DOHH2 (cell line): ENCODE measurements around the gene KAT6B.

ENCODE experiments used
- H3F3A ChIP-seq: fragments of 200-600 bp; sonication (generic), shearing (Covaris generic); 2 replicates; pipeline ENCODE4 v1.6.0; 2016; ENCODE audit warnings: antibody characterized with exemption, mild to moderate bottlenecking; ENCODE audit not compliant: control insufficient read depth, insufficient read depth
- H3K27ac ChIP-seq: fragments of 200-600 bp; sonication (generic); 2 replicates; pipeline ENCODE4 v1.5.1; 2014; ENCODE audit warnings: low read depth, mild to moderate bottlenecking, low read length, moderate library complexity
- H3K27me3 ChIP-seq: fragments of 200-600 bp; sonication (generic); 2 replicates; pipeline ENCODE4 v1.6.1; 2014; ENCODE audit warnings: mild to moderate bottlenecking, low read length, mixed read lengths; ENCODE audit not compliant: control insufficient read depth
- H3K36me3 ChIP-seq: fragments of 200-600 bp; sonication (generic); 2 replicates; pipeline ENCODE4 v1.6.1; 2014; ENCODE audit warnings: mild to moderate bottlenecking, low read length, moderate library complexity, mixed read lengths; ENCODE audit not compliant: control insufficient read depth
- H3K4me1 ChIP-seq: fragments of 200-600 bp; sonication (generic); 2 replicates; pipeline ENCODE4 v1.6.1; 2014; ENCODE audit warnings: mild to moderate bottlenecking, low read length, mixed read lengths; ENCODE audit not compliant: control insufficient read depth
- H3K4me2 ChIP-seq: fragments of 200-600 bp; sonication (generic); 2 replicates; pipeline ENCODE4 v1.6.0; 2014; ENCODE audit warnings: mild to moderate bottlenecking, low read length, moderate library complexity
- H3K4me3 ChIP-seq: fragments of 200-600 bp; sonication (generic); 2 replicates; pipeline ENCODE4 v1.5.1; 2014; ENCODE audit warnings: mild to moderate bottlenecking, low read length, mixed read lengths
- H3K79me2 ChIP-seq: fragments of 200-600 bp; sonication (generic); 2 replicates; pipeline ENCODE4 v1.6.1; 2014; ENCODE audit warnings: mild to moderate bottlenecking, low read length, mixed read lengths; ENCODE audit not compliant: control insufficient read depth
- H3K9me2 ChIP-seq: fragments of 200-600 bp; sonication (generic); replicated peaks from 2 replicates; pipeline ENCODE4 v1.6.1; 2014; ENCODE audit warnings: mild to moderate bottlenecking, low read length, mixed read lengths; ENCODE audit not compliant: control insufficient read depth
- H3K9me3 ChIP-seq: fragments of 200-600 bp; sonication (generic); 2 replicates; pipeline ENCODE4 v1.6.1; 2014; ENCODE audit warnings: antibody characterized with exemption, low read length, mixed read lengths; ENCODE audit not compliant: control insufficient read depth, insufficient read depth
- H4K20me1 ChIP-seq: fragments of 200-600 bp; sonication (generic); 2 replicates; pipeline ENCODE4 v1.6.0; 2014; ENCODE audit warnings: low read depth, mild to moderate bottlenecking, antibody characterized with exemption, low read length, moderate library complexity; ENCODE audit not compliant: control insufficient read depth, insufficient read depth
- EZH2phosphoT487 ChIP-seq: fragments of 200-600 bp; sonication (generic); IDR thresholded peaks from 2 replicates; pipeline ENCODE4 v1.6.1; 2017; ENCODE audit warnings: borderline replicate concordance, mild to moderate bottlenecking, antibody characterized with exemption, low read length, moderate library complexity, mixed read lengths
- TF ChIP-seq, protein P1 (sequence below): fragments of 200-600 bp; sonication (generic); IDR thresholded peaks from one replicate; pipeline ENCODE4 v1.5.1; 2014; ENCODE audit warnings: antibody characterized with exemption, mild to moderate bottlenecking, low read depth, low read length; ENCODE audit not compliant: poor library complexity, severe bottlenecking

The KAT6B gene

DNA sequence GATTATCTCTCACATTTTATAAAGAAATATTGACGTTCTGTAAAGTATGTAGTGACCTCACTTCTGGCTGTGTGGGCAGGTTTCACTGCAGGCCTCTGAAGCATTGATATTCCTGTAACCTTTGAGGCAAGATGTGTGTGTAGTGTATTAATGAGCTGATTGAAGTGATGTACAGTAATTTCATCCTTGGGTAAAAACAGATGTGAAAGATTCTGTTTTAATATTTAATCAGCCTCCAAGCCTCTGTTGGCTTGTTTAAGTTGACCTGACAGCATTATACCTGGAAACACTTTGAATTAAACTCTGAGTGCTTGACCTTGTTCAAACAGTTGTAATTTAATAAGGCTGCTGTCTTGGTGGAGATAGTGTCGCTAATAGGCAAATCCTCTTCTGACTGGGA is 74.9 kb downstream of the KAT6B start:
- no peaks in the 10 kb centered on the region for H3K36me3 ChIP-seq
- no peak overlapping the region for H3K27ac ChIP-seq
- H3K4me3 ChIP-seq: no peak overlapping the region
- H3K4me2 ChIP-seq: no peak overlapping the region
- TF ChIP-seq, protein P1, sequence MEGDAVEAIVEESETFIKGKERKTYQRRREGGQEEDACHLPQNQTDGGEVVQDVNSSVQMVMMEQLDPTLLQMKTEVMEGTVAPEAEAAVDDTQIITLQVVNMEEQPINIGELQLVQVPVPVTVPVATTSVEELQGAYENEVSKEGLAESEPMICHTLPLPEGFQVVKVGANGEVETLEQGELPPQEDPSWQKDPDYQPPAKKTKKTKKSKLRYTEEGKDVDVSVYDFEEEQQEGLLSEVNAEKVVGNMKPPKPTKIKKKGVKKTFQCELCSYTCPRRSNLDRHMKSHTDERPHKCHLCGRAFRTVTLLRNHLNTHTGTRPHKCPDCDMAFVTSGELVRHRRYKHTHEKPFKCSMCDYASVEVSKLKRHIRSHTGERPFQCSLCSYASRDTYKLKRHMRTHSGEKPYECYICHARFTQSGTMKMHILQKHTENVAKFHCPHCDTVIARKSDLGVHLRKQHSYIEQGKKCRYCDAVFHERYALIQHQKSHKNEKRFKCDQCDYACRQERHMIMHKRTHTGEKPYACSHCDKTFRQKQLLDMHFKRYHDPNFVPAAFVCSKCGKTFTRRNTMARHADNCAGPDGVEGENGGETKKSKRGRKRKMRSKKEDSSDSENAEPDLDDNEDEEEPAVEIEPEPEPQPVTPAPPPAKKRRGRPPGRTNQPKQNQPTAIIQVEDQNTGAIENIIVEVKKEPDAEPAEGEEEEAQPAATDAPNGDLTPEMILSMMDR: no peak
- TF ChIP-seq EZH2phosphoT487: no peak
- H3K9me3 ChIP-seq: no peaks in the 10 kb centered on the region
- no peaks in the 10 kb centered on the region for H4K20me1 ChIP-seq
- peaks cover 25% of the 10 kb centered on the region for H3K4me1 ChIP-seq
- no peaks in the 10 kb centered on the region for H3F3A ChIP-seq
- H3K27me3 ChIP-seq: no peaks in the 10 kb centered on the region
- no peaks in the 10 kb centered on the region for H3K9me2 ChIP-seq
- H3K79me2 ChIP-seq: peaks cover 19% of the 10 kb centered on the region

DNA sequence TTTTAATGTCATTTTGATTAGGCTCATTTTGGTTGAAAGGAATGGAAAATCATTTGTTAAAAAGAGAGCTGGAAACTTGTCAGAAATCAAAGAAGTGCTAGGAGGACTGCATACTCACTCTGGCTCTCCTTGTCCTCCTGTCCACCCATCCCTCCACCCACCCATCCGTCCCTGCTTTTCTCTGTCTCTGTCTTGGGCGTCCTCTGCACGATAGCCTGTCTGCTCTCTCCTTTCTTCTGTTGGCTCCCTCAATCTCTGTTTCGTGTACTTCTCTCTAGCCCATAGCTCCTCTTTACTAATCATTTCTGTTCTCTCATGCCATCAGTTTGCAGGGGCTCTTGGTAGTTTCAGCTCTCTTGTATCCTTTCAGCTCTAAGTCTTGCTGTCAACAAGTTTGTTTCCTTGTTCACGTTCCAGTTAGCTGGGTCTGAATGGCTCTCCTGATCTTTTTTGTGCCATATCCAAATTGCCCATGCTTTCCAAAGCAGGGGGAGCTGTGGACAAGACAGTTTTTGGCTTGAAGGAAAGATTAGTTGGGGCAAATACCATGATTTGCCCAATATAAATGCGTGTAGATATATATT is 75.6 kb downstream of the KAT6B start:
- Histone ChIP-seq H3K9me2 (no peaks in the 10 kb centered on the region), H3K27me3 (no peaks in the 10 kb centered on the region), H3F3A (no peaks in the 10 kb centered on the region), H3K4me3 (no peak overlapping the region), H3K79me2 (peaks cover 19% of the 10 kb centered on the region), H3K4me1 (peaks cover 25% of the 10 kb centered on the region), H3K36me3 (no peaks in the 10 kb centered on the region), H4K20me1 (no peaks in the 10 kb centered on the region), H3K27ac (no peak overlapping the region), H3K9me3 (no peaks in the 10 kb centered on the region), H3K4me2 (no peak overlapping the region)
- TF ChIP-seq, protein P1: no peak
- TF ChIP-seq EZH2phosphoT487: no peak

DNA sequence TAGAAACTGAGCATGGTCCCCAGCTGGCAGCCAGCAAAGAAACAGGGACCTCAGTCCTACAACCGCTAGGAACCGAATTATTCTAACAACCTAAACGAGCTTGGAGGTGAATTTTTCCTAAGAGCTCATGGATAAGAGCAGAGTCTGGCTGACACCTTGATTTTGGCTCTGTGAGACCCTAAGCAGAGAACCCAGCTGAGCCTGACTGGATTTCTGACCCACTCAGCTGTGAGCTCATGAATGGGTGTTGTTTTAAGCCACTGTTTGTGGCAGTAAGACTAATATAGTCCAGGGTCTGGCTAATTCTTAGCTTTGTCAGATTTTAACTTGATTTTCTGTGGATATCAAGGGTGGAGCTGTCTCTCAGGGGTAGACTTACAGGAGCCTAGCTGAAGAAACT is 77.1 kb downstream of the KAT6B start:
- no peaks in the 10 kb centered on the region for H3K36me3 ChIP-seq
- no peaks in the 10 kb centered on the region for H3F3A ChIP-seq
- TF ChIP-seq EZH2phosphoT487: no peak
- TF ChIP-seq, protein P1: no peak
- H3K9me2 ChIP-seq: no peaks in the 10 kb centered on the region
- H3K9me3 ChIP-seq: no peaks in the 10 kb centered on the region
- no peak overlapping the region for H3K27ac ChIP-seq
- no peaks in the 10 kb centered on the region for H3K27me3 ChIP-seq
- no peak overlapping the region for H3K4me3 ChIP-seq
- no peak overlapping the region for H3K4me2 ChIP-seq
- H3K4me1 ChIP-seq: peaks cover 12% of the 10 kb centered on the region
- peaks cover 19% of the 10 kb centered on the region for H3K79me2 ChIP-seq
- H4K20me1 ChIP-seq: no peaks in the 10 kb centered on the region
